Vagina (tissue), 2 donors: ENCODE measurements around the gene MMEL1. TPM values are rescaled to one million over a fixed set of nuclear protein-coding genes. Genes with fewer than 3 reads are reported as not detected.

Experiments used
- DNase-seq, 2 donors: peaks; one replicate each; pipeline ENCODE4 v3.0.0-alpha.2; 2017; ENCODE audit errors: extremely low spot score in 2 of 2
- H3K27ac ChIP-seq: fragments of 200-600 bp; sonication (generic); one replicate; pipeline ENCODE4 v1.5.1; 2019
- H3K27me3 ChIP-seq: fragments of 200-600 bp; sonication (generic); one replicate; pipeline ENCODE4 v1.5.1; 2019
- H3K36me3 ChIP-seq, 2 donors: fragments of 200-600 bp; sonication (generic); one replicate each; pipeline ENCODE4 v1.5.1; 2017 to 2019
- H3K4me1 ChIP-seq: fragments of 200-600 bp; sonication (generic); one replicate; pipeline ENCODE4 v1.5.1; 2019
- H3K4me3 ChIP-seq, 2 donors: fragments of 200-600 bp; sonication (generic); 1 replicate in 1 of 2; 2 replicates in 1 of 2; pipeline ENCODE4 v1.5.1; 2016 to 2019
- H3K9me3 ChIP-seq: fragments of 200-600 bp; sonication (generic); one replicate; pipeline ENCODE4 v1.5.1; 2019
- POLR2A ChIP-seq, 2 donors: fragments of 450-650 bp; IDR thresholded peaks; one replicate each; pipeline ENCODE4 v1.6.1; 2017; ENCODE audit warnings: antibody characterized with exemption in 2 of 2, mild to moderate bottlenecking in 2 of 2, moderate library complexity in 2 of 2
- POLR2AphosphoS5 ChIP-seq, 2 donors: sonication (generic); formaldehyde crosslinking; IDR thresholded peaks; one replicate each; pipeline ENCODE4 v1.9.0; 2017; ENCODE audit warnings: antibody characterized with exemption in 2 of 2, mild to moderate bottlenecking in 2 of 2, low read depth in 1 of 2; ENCODE audit not compliant: insufficient read depth in 1 of 2
- intact Hi-C: fragments of 100-400 bp; cut with DNase I; formaldehyde crosslinking; loops from one replicate; pipeline ENCODE4 v1.15.1; 2023
- total RNA-seq: library from RNA; depleted of rRNA; stranded (reverse); fragments of >200 nt; gene quantifications from one replicate; pipeline ENCODE4 v1.2.3, GENCODE V29; 2016
- TF ChIP-seq, protein P1 (sequence below), 3 experiments: fragments of 450-650 bp in 2 of 3; fragments of 200-600 bp in 1 of 3; sonication (generic) in 1 of 3; IDR thresholded peaks; one replicate each; pipeline ENCODE4 v1.5.1; 2017 to 2019; ENCODE audit warnings: antibody characterized with exemption in 3 of 3, mild to moderate bottlenecking in 2 of 3, moderate library complexity in 2 of 3

Gene MMEL1
- total RNA-seq, 1 donor from 2014 or later, result 4.4 TPM

DNA sequence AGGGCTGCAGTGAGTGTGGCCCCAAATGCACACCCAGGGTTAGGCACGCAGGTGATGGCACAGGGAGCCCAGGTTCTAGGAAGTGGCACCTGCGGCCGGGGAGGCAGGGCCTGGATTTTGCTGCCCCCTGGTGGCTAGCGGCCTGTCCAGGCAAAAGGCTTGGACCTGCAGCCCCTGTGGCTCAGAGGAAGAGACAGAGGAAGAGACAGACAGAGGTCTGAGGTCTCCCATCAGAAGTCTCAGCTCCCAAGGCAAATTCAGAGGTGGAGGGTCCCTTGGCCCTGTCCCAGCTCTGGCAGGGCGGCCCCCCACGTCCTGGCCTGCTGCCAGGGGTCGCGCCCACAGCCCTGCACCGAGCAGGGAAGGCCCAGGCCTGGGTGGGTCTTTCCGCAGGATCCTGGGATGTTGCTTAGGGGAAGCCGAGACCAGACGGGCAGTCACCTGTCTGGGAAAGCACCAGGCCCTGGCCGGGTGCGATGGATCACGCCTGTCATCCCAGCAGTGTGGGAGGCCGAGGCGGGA, 84.7 kb downstream of the MMEL1 start:
- peaks cover 60% of the 10 kb centered on the region for H3K4me1 ChIP-seq
- intact Hi-C loops, result loop anchor here (5.0 to 10.0 kb wide), 2 partner anchors 39 to 353 kb away; partner anchors contain the start of genes FAAP20 and PRXL2B
- H3K36me3 ChIP-seq, result no peaks in the 10 kb centered on the region
- no peaks in the 10 kb centered on the region for H3K9me3 ChIP-seq
- DNase-seq, result no peak
- TF ChIP-seq, protein P1, sequence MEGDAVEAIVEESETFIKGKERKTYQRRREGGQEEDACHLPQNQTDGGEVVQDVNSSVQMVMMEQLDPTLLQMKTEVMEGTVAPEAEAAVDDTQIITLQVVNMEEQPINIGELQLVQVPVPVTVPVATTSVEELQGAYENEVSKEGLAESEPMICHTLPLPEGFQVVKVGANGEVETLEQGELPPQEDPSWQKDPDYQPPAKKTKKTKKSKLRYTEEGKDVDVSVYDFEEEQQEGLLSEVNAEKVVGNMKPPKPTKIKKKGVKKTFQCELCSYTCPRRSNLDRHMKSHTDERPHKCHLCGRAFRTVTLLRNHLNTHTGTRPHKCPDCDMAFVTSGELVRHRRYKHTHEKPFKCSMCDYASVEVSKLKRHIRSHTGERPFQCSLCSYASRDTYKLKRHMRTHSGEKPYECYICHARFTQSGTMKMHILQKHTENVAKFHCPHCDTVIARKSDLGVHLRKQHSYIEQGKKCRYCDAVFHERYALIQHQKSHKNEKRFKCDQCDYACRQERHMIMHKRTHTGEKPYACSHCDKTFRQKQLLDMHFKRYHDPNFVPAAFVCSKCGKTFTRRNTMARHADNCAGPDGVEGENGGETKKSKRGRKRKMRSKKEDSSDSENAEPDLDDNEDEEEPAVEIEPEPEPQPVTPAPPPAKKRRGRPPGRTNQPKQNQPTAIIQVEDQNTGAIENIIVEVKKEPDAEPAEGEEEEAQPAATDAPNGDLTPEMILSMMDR (IDR thresholded peaks at IDR 0.05), result peak; percentile 87 to 96 (median 93)
- TF ChIP-seq POLR2AphosphoS5 (IDR thresholded peaks at IDR 0.05; ENCODE audit: insufficient read depth in 1 of 2, low read depth in 1 of 2) (no peak), POLR2A (IDR thresholded peaks at IDR 0.05) (no peak)
- H3K27ac ChIP-seq, result peak overlapping the region; percentile 92
- peak overlapping the region; percentile 47 to 53 for H3K4me3 ChIP-seq
- no peaks in the 10 kb centered on the region for H3K27me3 ChIP-seq

DNA sequence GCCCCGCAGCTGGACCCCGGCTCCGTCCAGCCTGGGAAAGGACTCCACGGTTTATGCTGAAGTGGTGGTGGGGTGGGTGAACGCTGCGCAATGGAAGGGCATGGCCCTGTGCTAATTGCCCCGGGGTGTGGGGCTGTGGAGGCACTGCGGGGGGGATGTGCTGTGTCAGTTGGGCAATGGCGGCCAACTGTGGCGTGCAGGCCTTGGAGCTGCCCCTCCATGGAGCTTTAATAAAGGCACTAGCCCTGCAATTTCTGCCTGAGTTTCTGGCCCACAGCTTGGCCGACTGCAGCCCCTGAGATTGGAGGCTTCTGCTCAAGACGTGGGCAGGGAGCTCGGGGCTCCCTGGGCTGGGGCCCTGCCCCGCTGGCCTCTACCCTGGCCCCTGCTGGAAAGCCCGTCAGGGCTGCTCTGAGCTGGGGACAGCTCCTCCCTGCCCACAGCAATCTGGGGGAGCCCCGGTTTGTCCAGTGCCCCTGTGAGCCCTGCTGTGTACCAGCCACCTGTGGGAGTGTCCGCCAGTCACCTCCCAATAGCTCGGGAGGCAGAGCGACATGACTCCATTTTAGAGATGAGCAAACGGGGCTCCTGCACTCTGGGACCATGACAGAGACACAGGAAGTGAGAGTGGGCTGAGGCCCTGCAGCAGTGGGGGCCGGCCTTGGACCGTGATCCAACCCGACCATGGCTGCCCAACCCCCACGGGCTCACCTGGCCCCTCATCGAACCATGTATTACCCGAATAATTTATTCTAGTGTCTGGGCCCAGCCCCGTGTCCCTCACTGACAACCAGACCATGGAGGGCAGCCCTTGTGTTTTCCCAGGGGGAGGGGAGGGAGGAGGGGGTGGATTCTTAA, 85.4 kb downstream of the MMEL1 start:
- peaks cover 60% of the 10 kb centered on the region for H3K4me1 ChIP-seq
- no peak for TF ChIP-seq POLR2A (IDR thresholded peaks at IDR 0.05)
- TF ChIP-seq POLR2AphosphoS5 (IDR thresholded peaks at IDR 0.05; ENCODE audit: insufficient read depth in 1 of 2, low read depth in 1 of 2), result peak in 1 of 2 donors; percentile 67
- TF ChIP-seq, protein P1 (IDR thresholded peaks at IDR 0.05), result no peak
- peak overlapping the region; percentile 92 for H3K27ac ChIP-seq
- no peaks in the 10 kb centered on the region for H3K9me3 ChIP-seq
- DNase-seq, result no peak
- H3K27me3 ChIP-seq, result no peaks in the 10 kb centered on the region
- H3K4me3 ChIP-seq, result peak overlapping the region; percentile 47 to 53
- intact Hi-C loops, result loop anchor here (2.0 to 10.0 kb wide), 3 partner anchors 40 to 353 kb away; partner anchors contain the start of genes FAAP20, PEX10 and PRXL2B
- no peaks in the 10 kb centered on the region for H3K36me3 ChIP-seq

DNA sequence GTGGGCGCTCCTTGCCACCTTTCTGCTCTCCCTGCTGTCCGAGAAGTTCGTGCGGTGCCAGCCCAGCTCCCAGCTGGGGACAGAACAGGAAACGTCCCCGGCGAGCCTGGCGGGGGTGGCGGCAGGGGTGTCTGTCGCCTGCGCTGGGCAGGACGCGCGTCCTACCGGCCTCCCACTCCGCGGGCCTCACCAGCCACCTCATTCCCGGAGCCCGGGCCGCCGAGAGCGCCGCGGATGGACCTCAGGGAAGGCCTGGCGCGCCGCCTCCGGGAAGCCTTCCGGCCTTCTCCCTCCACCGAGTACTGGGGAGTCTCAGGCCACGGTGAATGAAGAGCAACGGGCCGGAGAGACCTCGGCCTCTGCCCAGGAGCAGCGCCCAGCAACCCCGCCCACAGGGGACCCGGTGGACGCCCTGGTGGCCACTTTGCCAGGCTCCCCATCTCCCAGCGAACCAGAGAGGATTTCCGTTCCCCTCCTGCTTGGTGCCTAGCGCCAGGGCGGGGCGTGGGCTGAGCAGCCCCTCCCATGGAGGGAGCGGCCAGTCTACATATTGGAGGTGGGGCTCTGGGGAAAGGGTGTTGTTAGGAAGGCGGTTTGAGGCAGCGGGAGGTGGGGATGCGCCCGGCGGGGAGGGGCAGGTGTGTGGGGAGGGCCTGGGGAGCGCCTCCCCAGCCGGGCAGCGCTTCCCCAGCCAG, 86.2 kb downstream of the MMEL1 start:
- Histone ChIP-seq H3K4me3 (peak overlapping the region; percentile 47 to 53), H3K9me3 (no peaks in the 10 kb centered on the region), H3K27me3 (no peaks in the 10 kb centered on the region), H3K4me1 (peaks cover 60% of the 10 kb centered on the region), H3K36me3 (no peaks in the 10 kb centered on the region), H3K27ac (peak overlapping the region; percentile 92)
- peak in 1 of 2 donors; percentile 94 for DNase-seq
- TF ChIP-seq POLR2A (IDR thresholded peaks at IDR 0.05) (peak in 1 of 2 donors; percentile 20), POLR2AphosphoS5 (IDR thresholded peaks at IDR 0.05; ENCODE audit: insufficient read depth in 1 of 2, low read depth in 1 of 2) (peak; percentile 88)
- TF ChIP-seq, protein P1 (IDR thresholded peaks at IDR 0.05), result peak in 1 of 3 experiments; percentile 26
- intact Hi-C loops, result loop anchor here (2.0 to 10.0 kb wide), 3 partner anchors 41 to 352 kb away; partner anchors contain the start of genes FAAP20, PEX10 and PRXL2B

DNA sequence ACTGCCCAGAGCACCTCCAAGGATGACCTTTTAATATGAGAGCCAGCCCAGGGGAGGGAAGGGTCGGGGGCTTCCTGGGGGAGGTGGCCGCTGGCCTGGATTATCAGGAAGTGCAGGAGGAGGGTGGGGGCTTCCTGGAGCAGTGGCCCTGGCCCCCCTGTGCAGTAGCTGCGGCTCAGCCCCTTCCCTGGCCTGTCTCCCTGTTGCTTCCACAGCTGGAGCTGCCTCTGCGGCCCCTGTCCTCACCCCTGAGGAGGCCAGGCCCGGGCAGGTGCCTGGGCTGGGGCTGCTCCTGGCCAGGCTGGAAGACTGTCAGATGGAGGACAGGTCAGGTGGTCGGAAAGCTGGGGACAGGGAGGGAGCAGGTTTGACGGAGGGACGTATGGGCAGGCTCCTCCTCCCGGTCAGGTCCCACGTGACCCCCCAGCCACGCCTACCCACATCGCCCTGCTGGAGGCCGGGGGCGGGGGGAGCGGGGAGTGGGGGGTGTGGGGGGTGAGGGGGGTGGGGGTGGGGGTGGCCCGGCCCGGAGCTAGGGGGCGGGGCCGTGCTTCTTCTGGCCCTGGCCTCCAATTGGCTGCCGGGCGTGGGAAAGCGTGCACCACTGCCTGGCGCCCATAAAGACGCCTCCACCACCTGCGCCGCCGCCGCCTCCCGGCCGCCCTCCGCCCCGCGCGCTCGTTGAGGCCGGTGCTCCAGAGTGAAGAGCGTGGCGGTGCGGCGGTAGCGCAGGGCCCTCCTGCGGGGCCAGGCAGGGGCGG, 86.9 kb downstream of the MMEL1 start:
- DNase-seq, result peak in 1 of 2 donors; percentile 95
- peaks cover 62% of the 10 kb centered on the region for H3K4me1 ChIP-seq
- no peaks in the 10 kb centered on the region for H3K27me3 ChIP-seq
- H3K4me3 ChIP-seq, result peak overlapping the region; percentile 47 to 53
- intact Hi-C loops, result loop anchor here (2.0 to 10.0 kb wide), 3 partner anchors 41 to 351 kb away; partner anchors contain the start of genes FAAP20, PEX10 and PRXL2B
- no peak for TF ChIP-seq POLR2A (IDR thresholded peaks at IDR 0.05)
- peak in 1 of 2 donors; percentile 20 for TF ChIP-seq POLR2AphosphoS5 (IDR thresholded peaks at IDR 0.05; ENCODE audit: insufficient read depth in 1 of 2, low read depth in 1 of 2)
- H3K9me3 ChIP-seq, result no peaks in the 10 kb centered on the region
- H3K36me3 ChIP-seq, result no peaks in the 10 kb centered on the region
- H3K27ac ChIP-seq, result peak overlapping the region; percentile 92
